ENCODE results near the gene C3orf80. TPM values are rescaled to one million over a fixed set of nuclear protein-coding genes. Genes with fewer than 3 reads are reported as not detected.

The C3orf80 gene
- total RNA-seq, 2 donors from 2014 or later, result not detected

Other genes starting within 250 kb of the C3orf80 start
- 1 to 10 TPM in 1 of 2 donors, under 1 TPM in 1; 0.31 to 1.5 TPM for gene IL12A, start 236.6 kb upstream of the C3orf80 start, total RNA-seq
- 10 to 100 TPM; 15.7 to 25.7 TPM for gene IFT80, start 173.8 kb downstream of the C3orf80 start, total RNA-seq
- gene SMC4, start 174.2 kb downstream of the C3orf80 start, total RNA-seq, result 100 to 1,000 TPM; 118 to 201 TPM
- 10 to 100 TPM; 22.6 to 30.5 TPM for gene TRIM59, start 224.4 kb downstream of the C3orf80 start, total RNA-seq